SK-N-SH (cell line): ENCODE measurements around the gene ARID4B. TPM values are rescaled to one million over a fixed set of nuclear protein-coding genes. Genes with fewer than 3 reads are reported as not detected.

ENCODE experiments used
- CTCF ChIA-PET: fragments of 300-600, 350-600 bp; formaldehyde crosslinking; extraction: SDS; loops from one replicate; lab custom pipeline; 2021; lab: Yijun Ruan, JAX
- POLR2A ChIA-PET: fragments of 350-600 bp; sonication (Branson Sonifier 250); formaldehyde crosslinking; extraction: SDS; loops from one replicate; lab custom pipeline; 2020; ENCODE audit warnings: antibody characterized with exemption, inconsistent platforms; lab: Yijun Ruan, JAX
- DNase-seq: peaks from one replicate; pipeline ENCODE4 v3.0.0; 2012
- H2AFZ ChIP-seq: fragments of 200-600 bp; sonication (generic); 2 replicates; pipeline ENCODE4 v1.8.1; 2016; ENCODE audit warnings: antibody characterized with exemption, mild to moderate bottlenecking, low read depth
- H3F3A ChIP-seq: fragments of 200-600 bp; sonication (generic); replicated peaks from 2 replicates; pipeline ENCODE3; 2016; ENCODE audit warnings: antibody characterized with exemption, mild to moderate bottlenecking; ENCODE audit not compliant: insufficient read depth
- H3K27ac ChIP-seq, 2 experiments: fragments of 200-500 bp in 1 of 2; fragments of 200-600 bp in 1 of 2; sonication (Bioruptor generic) in 1 of 2; sonication (generic), shearing (Covaris generic) in 1 of 2; 2 replicates each; pipeline versions ENCODE4 v1.5.1 to v1.6.1; 2014 to 2016; ENCODE audit warnings: low read depth in 2 of 2, inconsistent platforms in 1 of 2, low read length in 1 of 2, mild to moderate bottlenecking in 1 of 2, mixed read lengths in 1 of 2
- H3K27me3 ChIP-seq: fragments of 200-600 bp; sonication (generic), shearing (Covaris generic); 2 replicates; pipeline ENCODE4 v1.6.1; 2016; ENCODE audit warnings: mixed run types; ENCODE audit not compliant: insufficient read depth
- H3K36me3 ChIP-seq, 2 experiments: fragments of 200-500 bp in 1 of 2; fragments of 200-600 bp in 1 of 2; sonication (Bioruptor generic) in 1 of 2; sonication (generic) in 1 of 2; replicated peaks in 1 of 2; 2 replicates each; pipeline versions ENCODE3 to v1.5.1; 2014 to 2016; ENCODE audit warnings: low read length in 1 of 2, mild to moderate bottlenecking in 1 of 2; ENCODE audit not compliant: insufficient read depth in 2 of 2, control insufficient read depth in 1 of 2
- H3K4me1 ChIP-seq, 2 experiments: fragments of 200-500 bp in 1 of 2; fragments of 200-600 bp in 1 of 2; sonication (Bioruptor generic) in 1 of 2; sonication (generic), shearing (Covaris generic) in 1 of 2; 2 replicates each; pipeline versions ENCODE4 v1.5.1 to v1.6.1; 2014 to 2016; ENCODE audit warnings: low read depth in 1 of 2, low read length in 1 of 2, mixed run types in 1 of 2; ENCODE audit not compliant: insufficient read depth in 2 of 2, control insufficient read depth in 1 of 2
- H3K4me2 ChIP-seq: fragments of 200-600 bp; sonication (generic), shearing (Covaris generic); 2 replicates; pipeline ENCODE4 v1.6.1; 2017; ENCODE audit warnings: mixed run types
- H3K4me3 ChIP-seq, 2 experiments: fragments of 200-500 bp in 1 of 2; fragments of 200-600 bp in 1 of 2; sonication (Bioruptor generic) in 1 of 2; sonication (generic), shearing (Covaris generic) in 1 of 2; 2 replicates each; pipeline versions ENCODE4 v1.5.1 to v1.8.1; 2014 to 2016; ENCODE audit warnings: low read depth in 2 of 2, inconsistent platforms in 1 of 2, low read length in 1 of 2, mild to moderate bottlenecking in 1 of 2, mixed read lengths in 1 of 2, moderate library complexity in 1 of 2
- H3K79me2 ChIP-seq: fragments of 200-600 bp; sonication (generic); 2 replicates; pipeline ENCODE4 v1.8.1; 2017; ENCODE audit warnings: mild to moderate bottlenecking; ENCODE audit not compliant: insufficient read depth
- H3K9ac ChIP-seq: fragments of 200-600 bp; sonication (generic); 2 replicates; pipeline ENCODE4 v1.6.1; 2017; ENCODE audit warnings: mixed run types
- H3K9me2 ChIP-seq: fragments of 200-600 bp; sonication (generic); 2 replicates; pipeline ENCODE4 v1.6.1; 2017; ENCODE audit warnings: mixed run types
- H3K9me3 ChIP-seq: fragments of 200-600 bp; sonication (generic); 2 replicates; pipeline ENCODE4 v1.6.1; 2017; ENCODE audit warnings: mixed run types, mild to moderate bottlenecking, moderate library complexity
- H4K20me1 ChIP-seq: fragments of 200-600 bp; sonication (generic); 2 replicates; pipeline ENCODE4 v1.6.1; 2017; ENCODE audit warnings: mild to moderate bottlenecking, mixed run types; ENCODE audit not compliant: insufficient read depth
- ELF1 ChIP-seq: IDR thresholded peaks from 2 replicates; pipeline ENCODE4 v1.4.0; 2012
- EP300 ChIP-seq, 2 experiments: IDR thresholded peaks; 2 replicates each; pipeline versions ENCODE4 v1.4.0 to v1.6.1; 2012; ENCODE audit warnings: borderline replicate concordance in 1 of 2, low read depth in 1 of 2, low read length in 1 of 2
- EZH2phosphoT487 ChIP-seq: fragments of 200-600 bp; sonication (generic); IDR thresholded peaks from 2 replicates; pipeline ENCODE4 v1.6.1; 2017; ENCODE audit warnings: low read depth, mixed run types, mild to moderate bottlenecking, antibody characterized with exemption, moderate library complexity, borderline replicate concordance
- FOSL2 ChIP-seq: IDR thresholded peaks from 2 replicates; pipeline ENCODE4 v1.4.0; 2012; ENCODE audit warnings: low read depth, mild to moderate bottlenecking, moderate library complexity, borderline replicate concordance
- FOXJ3 ChIP-seq: sonication (generic); formaldehyde crosslinking; IDR thresholded peaks from 2 replicates; pipeline ENCODE4 v1.5.1; 2020; ENCODE audit warnings: mild to moderate bottlenecking, missing genetic modification reagents
- FOXM1 ChIP-seq: IDR thresholded peaks from 2 replicates; pipeline ENCODE4 v1.4.0; 2012; ENCODE audit warnings: low read depth, mild to moderate bottlenecking
- GABPA ChIP-seq: IDR thresholded peaks from 2 replicates; pipeline ENCODE4 v1.4.0; 2012; ENCODE audit warnings: low read depth, mild to moderate bottlenecking
- GATA2 ChIP-seq: sonication (generic); formaldehyde crosslinking; IDR thresholded peaks from 2 replicates; pipeline ENCODE4 v1.5.0; 2020; ENCODE audit warnings: mild to moderate bottlenecking, missing genetic modification reagents
- JUND ChIP-seq: IDR thresholded peaks from 2 replicates; pipeline ENCODE4 v1.4.0; 2012
- MEF2A ChIP-seq: IDR thresholded peaks from 2 replicates; pipeline ENCODE4 v1.4.0; 2012; ENCODE audit warnings: low read depth, borderline replicate concordance
- MXI1 ChIP-seq: IDR thresholded peaks from 2 replicates; pipeline ENCODE4 v1.6.1; 2012; ENCODE audit warnings: mild to moderate bottlenecking, low read depth, low read length, improper control_type of control experiment
- NFIC ChIP-seq: IDR thresholded peaks from 2 replicates; pipeline ENCODE4 v1.4.0; 2012; ENCODE audit warnings: borderline replicate concordance
- RAD21 ChIP-seq: IDR thresholded peaks from 2 replicates; pipeline ENCODE4 v1.6.1; 2012; ENCODE audit warnings: mild to moderate bottlenecking, low read length
- RFX5 ChIP-seq: IDR thresholded peaks from 2 replicates; pipeline ENCODE4 v1.6.1; 2012; ENCODE audit warnings: mild to moderate bottlenecking, improper control_type of control experiment, low read length
- RXRA ChIP-seq: IDR thresholded peaks from 2 replicates; pipeline ENCODE4 v1.4.0; 2012; ENCODE audit warnings: low read depth, mild to moderate bottlenecking, borderline replicate concordance
- SMC3 ChIP-seq: IDR thresholded peaks from 2 replicates; pipeline ENCODE4 v1.6.1; 2012; ENCODE audit warnings: low read depth, low read length, improper control_type of control experiment
- TAF1 ChIP-seq: IDR thresholded peaks from 2 replicates; pipeline ENCODE4 v1.6.1; 2012; ENCODE audit warnings: low read depth, mild to moderate bottlenecking, low read length, moderate library complexity, borderline replicate concordance
- TCF12 ChIP-seq: IDR thresholded peaks from 2 replicates; pipeline ENCODE4 v1.4.0; 2012
- YY1 ChIP-seq: IDR thresholded peaks from 2 replicates; pipeline ENCODE4 v1.4.0; 2012; ENCODE audit warnings: low read depth, mild to moderate bottlenecking
- WGBS: methylation state at CpG from one replicate; pipeline ENCODE4 v1.1.6; 2017; ENCODE audit warnings: low lambda C conversion rate; 5-methylcytosine and 5-hydroxymethylcytosine counted together
- polyA plus RNA-seq, 3 experiments: library from polyadenylated mRNA; depleted of rRNA; stranded (reverse); fragments of >200 nt; gene quantifications; 2 replicates each; pipeline ENCODE4 v1.2.3, GENCODE V29; 2012
- TF ChIP-seq, protein P1 (sequence below): IDR thresholded peaks from 2 replicates; pipeline ENCODE4 v1.4.0; 2012; ENCODE audit warnings: low read depth
- TF ChIP-seq, protein P2 (sequence below): IDR thresholded peaks from 2 replicates; pipeline ENCODE4 v1.4.0; 2012; ENCODE audit warnings: low read depth, borderline replicate concordance
- TF ChIP-seq, protein P3 (sequence below): fragments of 200-600 bp; sonication (generic); IDR thresholded peaks from 2 replicates; pipeline ENCODE4 v1.6.1; 2017; ENCODE audit warnings: antibody characterized with exemption, mild to moderate bottlenecking, moderate library complexity
- TF ChIP-seq, protein P4 (sequence below): fragments of 150-350 bp; IDR thresholded peaks from 2 replicates; pipeline ENCODE4 v1.6.1; 2017; ENCODE audit warnings: antibody characterized with exemption, low read length, low read depth, borderline replicate concordance

The ARID4B gene
- polyA plus RNA-seq, 1 of the 3 experiments (the other 2 are of a cell fraction): 4.4 TPM

DNA sequence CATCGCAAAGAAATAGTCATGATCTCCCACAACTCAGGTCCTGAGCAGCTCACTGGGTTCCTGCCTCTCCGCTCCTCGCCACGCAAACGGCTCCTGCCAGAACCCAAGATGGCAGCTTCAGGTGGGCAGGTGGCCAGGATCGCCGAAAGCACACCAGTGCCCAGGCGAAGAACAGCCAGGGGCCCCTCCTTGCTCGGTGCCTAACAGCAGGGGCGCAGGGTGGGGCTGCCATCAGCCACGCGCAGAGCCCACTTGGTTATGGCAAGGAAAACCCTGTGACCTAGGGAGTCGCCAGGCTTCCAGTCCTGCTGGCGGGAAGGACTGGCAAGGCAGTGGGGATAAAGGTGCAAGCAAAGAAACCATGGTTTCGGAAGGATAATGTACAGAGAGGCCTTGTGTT, 47.5 kb downstream of the ARID4B start:
- CTCF ChIA-PET: interaction anchor here (1.2 to 1.7 kb wide), 3 partner anchors 8 to 28 kb away, joined by 4 to 6 read pairs (median 5); no protein-coding TSS in a partner anchor
- WGBS: 98% methylated on average over 10 of the region's 15 CpGs
- Histone ChIP-seq H3K27me3 (no peaks in the 10 kb centered on the region), H2AFZ (no peak overlapping the region), H3K9ac (no peak overlapping the region), H3K4me3 (no peak overlapping the region), H4K20me1 (peaks cover 81% of the 10 kb centered on the region), H3K27ac (no peak overlapping the region), H3K4me2 (no peak overlapping the region), H3K9me2 (no peaks in the 10 kb centered on the region), H3K36me3 (no peaks in the 10 kb centered on the region), H3F3A (peaks cover 19% of the 10 kb centered on the region), H3K79me2 (peaks cover 98% of the 10 kb centered on the region), H3K4me1 (peaks cover 5 to 12% of the 10 kb centered on the region in 2 experiments; a peak in 3 of 4 replicates), H3K9me3 (no peaks in the 10 kb centered on the region)
- DNase-seq: no peak
- POLR2A ChIA-PET: no interaction called here
- no peak for TF ChIP-seq JUND
- no peak for TF ChIP-seq GATA2 (CRISPR knock-in tag)
- no peak for TF ChIP-seq RAD21
- TF ChIP-seq FOXM1: no peak
- TF ChIP-seq, protein P1, sequence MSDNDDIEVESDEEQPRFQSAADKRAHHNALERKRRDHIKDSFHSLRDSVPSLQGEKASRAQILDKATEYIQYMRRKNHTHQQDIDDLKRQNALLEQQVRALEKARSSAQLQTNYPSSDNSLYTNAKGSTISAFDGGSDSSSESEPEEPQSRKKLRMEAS: no peak
- TF ChIP-seq, protein P2, sequence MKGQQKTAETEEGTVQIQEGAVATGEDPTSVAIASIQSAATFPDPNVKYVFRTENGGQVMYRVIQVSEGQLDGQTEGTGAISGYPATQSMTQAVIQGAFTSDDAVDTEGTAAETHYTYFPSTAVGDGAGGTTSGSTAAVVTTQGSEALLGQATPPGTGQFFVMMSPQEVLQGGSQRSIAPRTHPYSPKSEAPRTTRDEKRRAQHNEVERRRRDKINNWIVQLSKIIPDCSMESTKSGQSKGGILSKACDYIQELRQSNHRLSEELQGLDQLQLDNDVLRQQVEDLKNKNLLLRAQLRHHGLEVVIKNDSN: no peak
- TF ChIP-seq RXRA: no peak
- no peak for TF ChIP-seq RFX5
- no peak for TF ChIP-seq FOSL2
- no peak for TF ChIP-seq EP300 (IDR thresholded peaks at IDR 0.05; ENCODE audit: borderline replicate concordance in 1 of 2, low read depth in 1 of 2, low read length in 1 of 2)
- TF ChIP-seq NFIC: no peak
- no peak for TF ChIP-seq EZH2phosphoT487
- TF ChIP-seq TCF12: no peak
- no peak for TF ChIP-seq MXI1
- no peak for TF ChIP-seq SMC3
- TF ChIP-seq ELF1: no peak
- TF ChIP-seq, protein P3, sequence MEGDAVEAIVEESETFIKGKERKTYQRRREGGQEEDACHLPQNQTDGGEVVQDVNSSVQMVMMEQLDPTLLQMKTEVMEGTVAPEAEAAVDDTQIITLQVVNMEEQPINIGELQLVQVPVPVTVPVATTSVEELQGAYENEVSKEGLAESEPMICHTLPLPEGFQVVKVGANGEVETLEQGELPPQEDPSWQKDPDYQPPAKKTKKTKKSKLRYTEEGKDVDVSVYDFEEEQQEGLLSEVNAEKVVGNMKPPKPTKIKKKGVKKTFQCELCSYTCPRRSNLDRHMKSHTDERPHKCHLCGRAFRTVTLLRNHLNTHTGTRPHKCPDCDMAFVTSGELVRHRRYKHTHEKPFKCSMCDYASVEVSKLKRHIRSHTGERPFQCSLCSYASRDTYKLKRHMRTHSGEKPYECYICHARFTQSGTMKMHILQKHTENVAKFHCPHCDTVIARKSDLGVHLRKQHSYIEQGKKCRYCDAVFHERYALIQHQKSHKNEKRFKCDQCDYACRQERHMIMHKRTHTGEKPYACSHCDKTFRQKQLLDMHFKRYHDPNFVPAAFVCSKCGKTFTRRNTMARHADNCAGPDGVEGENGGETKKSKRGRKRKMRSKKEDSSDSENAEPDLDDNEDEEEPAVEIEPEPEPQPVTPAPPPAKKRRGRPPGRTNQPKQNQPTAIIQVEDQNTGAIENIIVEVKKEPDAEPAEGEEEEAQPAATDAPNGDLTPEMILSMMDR: no peak
- TF ChIP-seq MEF2A: no peak

DNA sequence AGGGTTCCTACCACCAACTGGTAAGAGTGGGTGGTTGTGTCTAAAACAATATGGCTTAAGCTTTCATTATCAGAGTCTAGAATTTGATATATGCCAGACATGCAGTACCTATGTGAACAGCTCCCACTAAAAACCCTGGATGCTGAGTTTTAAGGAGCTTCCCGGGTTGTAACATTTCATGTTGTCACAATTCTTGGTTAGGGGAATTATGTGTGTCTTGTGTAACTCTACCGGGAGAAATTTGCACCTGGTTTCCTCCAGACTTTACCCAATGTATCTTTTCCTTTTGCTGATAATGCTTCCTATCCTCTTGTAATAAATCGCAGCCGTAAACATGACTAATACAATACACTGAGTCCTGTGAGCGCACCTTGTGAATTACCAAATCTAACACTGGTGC, 48.3 kb downstream of the ARID4B start:
- Histone ChIP-seq H3K27me3 (no peaks in the 10 kb centered on the region), H3K4me3 (no peak overlapping the region), H4K20me1 (peaks cover 81% of the 10 kb centered on the region), H3K9me2 (no peaks in the 10 kb centered on the region), H2AFZ (no peak overlapping the region), H3F3A (peaks cover 19% of the 10 kb centered on the region), H3K9me3 (no peaks in the 10 kb centered on the region), H3K36me3 (no peaks in the 10 kb centered on the region), H3K27ac (no peak overlapping the region), H3K9ac (no peak overlapping the region), H3K4me2 (no peak overlapping the region), H3K4me1 (peaks cover 5 to 16% of the 10 kb centered on the region in 2 experiments; a peak in 3 of 4 replicates), H3K79me2 (peaks cover 98% of the 10 kb centered on the region)
- TF ChIP-seq SMC3: no peak
- TF ChIP-seq JUND: no peak
- no peak for TF ChIP-seq MEF2A
- TF ChIP-seq, protein P1: no peak
- TF ChIP-seq YY1: no peak
- TF ChIP-seq, protein P4, sequence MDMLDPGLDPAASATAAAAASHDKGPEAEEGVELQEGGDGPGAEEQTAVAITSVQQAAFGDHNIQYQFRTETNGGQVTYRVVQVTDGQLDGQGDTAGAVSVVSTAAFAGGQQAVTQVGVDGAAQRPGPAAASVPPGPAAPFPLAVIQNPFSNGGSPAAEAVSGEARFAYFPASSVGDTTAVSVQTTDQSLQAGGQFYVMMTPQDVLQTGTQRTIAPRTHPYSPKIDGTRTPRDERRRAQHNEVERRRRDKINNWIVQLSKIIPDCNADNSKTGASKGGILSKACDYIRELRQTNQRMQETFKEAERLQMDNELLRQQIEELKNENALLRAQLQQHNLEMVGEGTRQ: no peak
- no peak for TF ChIP-seq EP300 (IDR thresholded peaks at IDR 0.05; ENCODE audit: borderline replicate concordance in 1 of 2, low read depth in 1 of 2, low read length in 1 of 2)
- no peak for TF ChIP-seq TAF1
- TF ChIP-seq GABPA: no peak
- TF ChIP-seq FOXJ3: no peak
- ChIA-PET POLR2A (no interaction called here), CTCF (interaction anchor here (0.7 to 1.7 kb wide), 4 partner anchors 9 to 27 kb away, joined by 3 to 6 read pairs (median 4); no protein-coding TSS in a partner anchor)
- WGBS: 83% methylated on average over 5 of the region's 5 CpGs
- DNase-seq: no peak
